Measurements from ENCODE around the gene FAAP20.

Gene FAAP20

DNA sequence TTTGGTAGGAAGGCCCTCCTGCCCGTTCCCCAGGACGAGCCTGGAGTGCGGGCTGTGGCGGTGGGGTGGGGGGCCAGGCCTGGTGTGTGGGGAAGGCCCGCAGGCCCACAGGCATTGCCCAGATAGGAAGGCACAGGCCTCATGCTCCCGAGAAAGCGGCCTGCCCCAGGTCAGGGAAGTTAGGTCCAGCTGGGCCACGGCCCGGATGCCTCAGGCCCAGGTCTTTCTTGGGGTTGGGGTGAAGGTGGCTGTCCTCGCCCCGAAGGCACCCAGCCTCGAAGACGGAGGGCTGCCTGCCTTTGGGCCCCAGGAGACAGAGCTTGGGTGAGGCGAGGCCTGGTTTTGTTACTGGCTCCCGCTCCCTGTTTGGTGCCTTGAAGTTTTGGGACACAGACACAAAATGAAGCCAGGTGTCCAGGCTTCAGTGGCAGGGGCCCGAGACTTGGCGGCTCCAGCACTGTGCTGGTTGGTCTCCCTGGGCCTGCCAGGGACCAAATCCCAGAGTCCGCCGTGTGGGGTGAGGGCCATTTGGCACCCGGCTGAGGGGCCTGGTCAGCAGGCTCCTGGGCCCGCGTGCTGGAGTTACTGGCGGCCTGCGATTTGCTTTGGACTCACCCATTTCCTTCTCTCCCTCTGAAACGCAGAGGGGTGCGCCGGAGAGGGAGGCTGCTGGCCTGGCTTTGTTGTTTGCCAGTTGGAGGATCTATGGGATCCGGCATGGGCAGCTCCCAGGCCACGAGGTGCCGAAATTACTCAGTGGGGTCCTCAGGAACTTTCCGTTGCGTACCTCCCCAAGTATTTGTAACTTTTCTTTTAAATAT is 35.5 kb upstream of the FAAP20 start:
- no peak for DNase-seq

DNA sequence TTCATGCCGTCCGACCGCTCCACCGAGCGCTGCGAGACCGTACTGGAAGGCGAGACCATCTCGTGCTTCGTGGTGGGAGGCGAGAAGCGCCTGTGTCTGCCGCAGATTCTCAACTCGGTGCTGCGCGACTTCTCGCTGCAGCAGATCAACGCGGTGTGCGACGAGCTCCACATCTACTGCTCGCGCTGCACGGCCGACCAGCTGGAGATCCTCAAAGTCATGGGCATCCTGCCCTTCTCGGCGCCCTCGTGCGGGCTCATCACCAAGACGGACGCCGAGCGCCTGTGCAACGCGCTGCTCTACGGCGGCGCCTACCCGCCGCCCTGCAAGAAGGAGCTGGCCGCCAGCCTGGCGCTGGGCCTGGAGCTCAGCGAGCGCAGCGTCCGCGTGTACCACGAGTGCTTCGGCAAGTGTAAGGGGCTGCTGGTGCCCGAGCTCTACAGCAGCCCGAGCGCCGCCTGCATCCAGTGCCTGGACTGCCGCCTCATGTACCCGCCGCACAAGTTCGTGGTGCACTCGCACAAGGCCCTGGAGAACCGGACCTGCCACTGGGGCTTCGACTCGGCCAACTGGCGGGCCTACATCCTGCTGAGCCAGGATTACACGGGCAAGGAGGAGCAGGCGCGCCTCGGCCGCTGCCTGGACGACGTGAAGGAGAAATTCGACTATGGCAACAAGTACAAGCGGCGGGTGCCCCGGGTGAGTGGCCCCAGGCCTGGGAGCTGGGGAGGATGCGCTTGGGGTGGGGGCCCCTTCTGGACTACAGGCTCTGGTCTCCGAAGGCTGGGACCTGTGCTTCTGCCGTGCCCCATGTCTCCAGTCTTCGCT is 34.7 kb upstream of the FAAP20 start:
- peak; percentile 46 for DNase-seq

DNA sequence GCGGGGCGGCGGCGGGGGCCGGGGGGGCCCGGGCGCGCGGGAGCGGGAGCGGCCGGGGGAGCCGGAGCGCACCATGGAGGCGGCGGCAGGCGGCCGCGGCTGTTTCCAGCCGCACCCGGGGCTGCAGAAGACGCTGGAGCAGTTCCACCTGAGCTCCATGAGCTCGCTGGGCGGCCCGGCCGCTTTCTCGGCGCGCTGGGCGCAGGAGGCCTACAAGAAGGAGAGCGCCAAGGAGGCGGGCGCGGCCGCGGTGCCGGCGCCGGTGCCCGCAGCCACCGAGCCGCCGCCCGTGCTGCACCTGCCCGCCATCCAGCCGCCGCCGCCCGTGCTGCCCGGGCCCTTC is 34.1 kb upstream of the FAAP20 start:
- DNase-seq: no peak

DNA sequence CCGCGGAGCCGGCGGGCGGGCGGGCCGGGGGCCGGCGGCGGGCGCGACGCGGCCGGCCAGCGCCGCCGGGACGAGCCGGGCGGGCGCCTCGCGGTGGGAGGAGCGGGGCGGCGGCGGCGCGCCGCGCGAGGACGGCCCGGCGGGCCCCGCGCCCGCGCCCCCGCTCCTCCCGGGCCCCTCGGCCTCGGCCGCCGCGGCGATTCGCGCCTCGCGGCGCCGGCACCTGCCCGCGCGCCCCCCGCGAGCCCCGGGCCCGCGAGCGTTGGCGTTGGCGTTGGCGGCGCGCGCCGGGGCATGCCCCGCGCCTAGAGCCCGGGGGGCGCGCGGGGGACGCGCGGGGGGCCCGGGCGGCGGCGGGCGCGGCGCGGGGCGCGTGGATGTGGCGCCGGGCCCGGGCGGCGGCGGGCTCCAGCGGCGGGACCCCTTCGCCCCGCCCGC is 33.6 kb upstream of the FAAP20 start, which contains the start of gene SKI:
Gene SKI (plus strand): TSS at position 163 of the 438 bp plus-strand sequence. CDS start 448 bp downstream, outside the sequence.
- DNase-seq: no peak

DNA sequence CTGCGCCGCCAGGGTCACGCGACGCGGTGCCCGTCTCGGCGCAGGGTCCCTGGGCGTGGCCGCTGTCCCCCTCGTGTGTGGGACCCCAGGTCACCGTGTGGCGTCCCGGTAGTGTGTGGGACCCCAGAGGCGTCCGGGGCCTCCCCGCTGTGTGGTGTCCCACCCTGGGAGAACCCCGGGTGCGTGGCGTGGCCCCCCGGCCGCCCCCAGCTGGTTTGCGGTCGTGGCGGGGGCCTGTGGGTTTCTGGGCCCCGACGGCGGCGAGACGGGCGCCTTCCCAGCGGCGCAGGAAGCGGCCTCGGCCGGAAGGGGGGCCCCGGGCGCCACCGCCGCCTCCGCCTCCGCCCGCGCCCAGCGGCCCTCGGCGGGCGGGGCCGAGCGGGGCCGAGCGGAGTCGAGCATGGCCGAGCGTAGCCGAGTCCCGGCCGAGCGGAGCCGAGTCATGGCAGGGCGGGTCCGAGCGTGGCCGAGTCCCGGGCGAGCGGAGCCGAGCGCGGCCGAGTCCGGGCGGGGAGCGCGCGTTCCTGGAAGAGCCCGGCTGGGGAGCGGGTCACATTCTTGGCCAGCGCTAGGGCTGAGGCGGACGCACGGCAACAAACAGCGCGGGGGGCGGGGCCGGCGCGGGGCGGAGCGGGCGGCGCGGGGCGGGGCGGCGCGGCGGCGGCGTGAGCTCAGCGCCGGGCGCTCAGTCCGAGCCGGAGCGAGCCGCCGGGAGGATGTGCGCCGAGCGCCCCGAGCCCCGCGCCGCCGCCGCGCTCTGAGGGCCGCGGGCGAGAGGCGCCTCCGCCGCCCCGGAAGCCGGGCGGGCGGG is 33.0 kb upstream of the FAAP20 start:
- peak; percentile 97 for DNase-seq

DNA sequence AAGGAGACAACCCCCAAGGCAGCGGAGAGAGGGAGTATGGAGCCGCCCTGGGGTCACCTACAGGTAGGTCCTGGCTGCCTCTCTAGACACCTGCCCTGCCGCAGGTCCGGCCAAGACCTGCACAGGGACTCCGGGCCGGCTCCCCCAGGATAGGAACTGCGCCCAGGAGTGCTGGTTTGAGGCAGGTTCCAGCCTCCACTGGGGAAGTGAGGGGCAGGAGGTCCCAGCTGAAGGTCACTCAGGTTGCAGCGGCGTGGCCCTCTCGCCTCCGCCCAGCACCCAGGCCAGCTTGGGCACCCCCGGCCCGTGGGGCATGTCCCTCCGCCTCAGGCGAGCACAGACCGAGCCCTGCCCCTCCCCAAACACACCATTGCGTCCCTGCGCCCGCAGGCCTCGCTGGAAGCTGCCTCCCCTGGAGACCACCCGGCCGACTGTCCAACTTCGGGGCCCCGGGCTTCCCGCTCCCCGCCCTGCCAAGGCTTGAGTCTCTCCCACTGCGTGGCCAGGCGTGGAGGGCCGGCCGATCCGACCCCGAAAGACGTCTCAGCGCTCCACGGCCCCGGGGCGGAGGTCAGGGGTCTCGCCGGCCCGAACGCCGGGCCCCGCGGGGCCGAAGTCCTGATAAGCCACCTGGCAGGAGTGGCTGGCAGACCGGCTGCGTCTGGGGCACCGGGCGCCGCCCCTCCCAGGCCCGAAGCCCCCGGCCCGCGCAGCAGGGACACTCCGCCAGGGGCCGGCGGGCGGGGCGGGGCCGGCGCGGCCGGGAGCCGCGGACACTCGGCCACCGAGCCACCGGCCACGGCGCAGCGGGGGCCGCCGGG is 32.2 kb upstream of the FAAP20 start:
- DNase-seq: no peak

DNA sequence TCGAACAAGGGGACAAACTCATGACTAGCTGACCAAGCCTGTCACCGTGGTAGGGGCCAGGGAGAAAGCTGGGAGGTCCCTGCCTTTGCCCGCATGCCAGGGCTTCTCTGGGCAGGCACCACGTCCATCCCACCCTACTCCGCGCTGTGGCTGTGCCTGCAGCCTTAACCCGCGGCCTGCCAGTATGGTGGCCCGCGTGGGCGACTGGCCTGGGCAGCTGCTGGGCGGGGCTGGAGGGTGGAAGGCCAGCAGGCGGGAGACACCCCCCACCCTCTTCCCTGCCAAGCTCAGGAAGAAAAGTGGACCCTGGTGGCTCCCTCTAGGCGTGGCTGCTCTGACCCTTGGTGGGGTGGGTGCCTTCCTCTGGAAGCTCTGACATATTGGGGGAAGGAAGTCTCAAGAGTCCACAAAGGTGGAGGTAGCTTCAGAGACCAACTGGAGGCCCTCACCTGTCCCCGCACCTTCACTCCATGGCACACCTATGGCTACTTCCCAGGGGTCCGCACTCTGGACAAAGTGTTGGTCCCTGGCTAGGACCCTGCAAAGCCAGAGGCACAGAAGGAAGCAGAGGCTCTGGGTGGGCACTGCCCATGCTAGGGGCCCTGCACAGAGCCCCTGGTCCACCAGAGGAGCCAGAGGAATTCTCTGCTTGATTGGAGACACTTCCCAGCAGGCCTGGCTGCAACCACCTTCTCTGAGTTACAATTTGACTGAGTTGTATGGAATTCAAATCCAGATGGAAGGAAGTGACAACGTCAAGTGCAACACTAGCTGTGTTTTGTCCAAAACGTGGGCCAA is 30.3 kb upstream of the FAAP20 start:
- DNase-seq: no peak

DNA sequence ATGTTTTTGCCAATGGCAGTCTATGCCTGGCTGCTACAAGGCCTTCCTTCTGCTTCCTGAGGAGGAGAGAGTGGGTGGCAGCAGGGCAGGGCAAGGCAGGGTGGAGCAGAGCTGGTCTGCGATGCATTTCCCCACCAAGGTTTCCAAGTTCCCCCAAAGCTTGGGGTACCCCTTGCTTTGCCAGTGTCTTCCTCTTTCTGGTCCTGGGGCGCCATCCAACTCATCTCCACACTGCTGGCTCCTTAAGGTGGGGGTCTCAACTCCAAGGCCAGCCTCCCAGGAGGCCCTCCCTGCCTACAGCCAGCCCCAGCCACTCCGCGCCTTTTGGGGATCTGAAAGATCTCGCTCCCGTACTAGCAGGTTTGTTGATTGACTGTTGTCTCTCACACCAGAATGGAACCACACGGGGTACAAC is 29.6 kb upstream of the FAAP20 start:
- DNase-seq: no peak

DNA sequence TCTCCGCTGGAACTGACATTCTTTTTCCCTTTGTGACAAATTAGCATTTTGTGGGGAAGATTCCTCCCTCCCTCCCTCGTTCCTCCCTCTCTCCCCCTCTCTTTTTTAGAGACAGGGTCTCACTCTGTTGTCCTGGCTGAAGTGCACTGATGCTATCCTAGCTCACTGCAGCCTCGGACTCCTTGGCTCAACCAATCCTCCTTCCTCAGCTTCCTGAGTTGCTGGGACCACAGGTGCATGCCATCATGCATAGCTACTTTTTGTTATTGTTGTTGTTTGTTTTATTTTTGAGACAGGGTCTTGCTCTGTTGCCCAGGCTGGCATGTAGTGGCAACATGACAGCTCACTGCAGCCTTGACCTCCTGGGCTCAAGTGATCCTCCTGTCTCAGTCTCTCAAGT is 26.7 kb upstream of the FAAP20 start:
- no peak for DNase-seq

DNA sequence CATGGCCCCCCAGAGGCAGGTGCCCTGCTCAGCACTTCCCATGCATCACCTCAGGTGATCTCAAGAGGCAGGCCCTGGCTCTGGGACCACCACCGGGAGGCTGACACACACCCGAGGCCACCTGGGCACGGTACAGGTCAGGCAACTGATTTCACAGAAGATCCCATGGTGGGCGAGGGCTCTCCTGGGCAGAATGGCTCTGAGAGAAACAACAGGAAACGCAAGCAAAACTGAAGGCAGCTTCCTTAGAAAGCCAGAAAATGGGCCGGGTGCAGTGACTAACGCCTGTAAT is 22.1 kb upstream of the FAAP20 start:
- no peak for DNase-seq

DNA sequence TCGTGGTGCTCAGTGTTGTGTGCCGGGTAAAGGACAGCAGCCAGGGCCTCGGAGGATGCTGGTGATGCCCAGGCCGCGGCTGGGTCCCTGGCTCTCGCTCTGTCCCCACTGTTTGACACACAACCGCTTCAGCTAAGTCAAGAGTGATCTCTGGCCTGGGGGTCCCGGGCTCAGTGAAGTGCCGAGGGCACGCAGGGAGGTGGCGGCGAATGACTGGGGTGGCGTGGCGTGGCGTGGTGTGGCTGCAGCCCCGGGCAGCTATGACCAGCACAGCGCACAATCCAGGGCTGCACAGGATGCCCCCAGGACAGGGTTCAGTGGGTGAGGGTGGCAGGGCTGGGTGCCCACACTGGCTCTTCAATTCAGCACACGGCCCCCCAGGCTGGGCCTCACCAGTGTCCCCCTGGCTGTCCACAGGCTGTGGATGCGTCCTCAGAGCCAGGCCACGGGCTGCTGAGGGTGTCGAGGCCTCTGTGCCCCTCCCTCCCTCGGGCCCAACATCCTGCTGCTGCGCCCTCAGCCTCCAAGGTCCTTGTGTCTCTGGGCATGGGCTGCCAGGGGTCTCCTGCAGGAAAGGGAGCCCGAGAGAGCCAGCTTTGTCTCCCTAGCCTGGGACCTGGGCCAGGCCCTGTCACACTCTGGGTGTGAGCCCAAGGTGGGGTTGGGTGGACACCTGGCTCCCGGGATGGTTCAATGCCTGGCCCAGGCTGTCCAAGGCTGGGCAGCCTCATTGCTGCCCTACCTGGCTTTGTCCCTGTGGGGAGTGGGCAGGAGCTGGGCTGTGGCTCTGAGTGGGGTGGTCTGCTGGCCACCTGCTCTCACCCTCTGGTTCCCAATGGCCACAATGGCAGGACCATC is 21.6 kb upstream of the FAAP20 start:
- no peak for DNase-seq

DNA sequence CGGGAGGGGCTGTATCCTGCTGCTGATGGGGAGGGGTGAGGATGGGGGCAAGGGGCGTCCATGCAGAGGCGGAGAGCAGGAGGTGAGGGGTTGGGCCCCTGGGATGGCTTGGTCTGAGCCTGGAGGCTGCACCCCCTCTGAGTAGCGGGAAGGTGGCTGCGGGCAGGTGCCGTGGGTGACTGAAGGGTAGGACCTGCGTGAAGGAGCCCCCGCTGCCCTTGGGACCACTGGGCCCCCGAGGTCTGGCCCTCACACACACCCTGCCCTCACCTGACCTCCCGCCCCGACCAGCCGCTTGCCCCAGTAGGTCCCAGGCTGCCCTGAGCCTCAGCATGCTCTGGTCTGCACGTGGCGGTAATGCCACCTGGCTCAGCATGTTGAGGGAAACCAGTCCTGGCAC is 20.8 kb upstream of the FAAP20 start:
- no peak for DNase-seq

DNA sequence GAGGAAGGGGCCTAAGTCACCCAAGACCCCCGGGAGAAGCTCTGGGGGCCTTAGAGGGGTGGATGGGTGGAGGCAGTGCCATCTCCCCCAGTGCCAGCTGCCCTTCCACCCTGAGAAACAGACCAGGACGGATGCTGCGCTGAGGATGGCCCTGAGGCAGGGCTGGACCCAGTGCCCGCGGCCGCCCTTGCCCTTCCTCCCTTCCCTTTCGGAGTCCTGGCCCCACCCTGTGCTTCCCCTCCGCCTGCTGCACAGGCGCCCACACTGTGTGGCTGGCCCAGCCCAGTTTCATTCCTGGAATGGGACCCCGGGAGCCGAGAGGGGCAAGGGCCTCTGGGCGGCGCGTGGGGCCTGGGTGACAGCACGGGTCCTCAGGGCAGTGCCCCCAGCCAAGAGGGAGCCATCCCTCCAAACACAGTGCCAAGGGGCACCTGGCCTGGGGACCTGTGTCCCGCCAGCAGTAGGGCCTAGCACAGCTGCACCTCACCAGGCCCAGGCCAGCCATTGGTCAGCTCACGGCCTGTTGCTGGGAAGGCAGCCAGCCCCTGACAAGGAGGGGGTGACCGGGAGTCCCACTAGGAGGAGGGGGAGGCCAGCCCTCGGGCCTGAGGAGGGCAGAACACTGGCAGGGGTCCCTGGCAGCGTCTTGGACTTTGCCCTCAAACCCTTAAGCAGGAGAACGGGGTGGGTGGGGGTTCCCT is 20.1 kb upstream of the FAAP20 start:
- no peak for DNase-seq

DNA sequence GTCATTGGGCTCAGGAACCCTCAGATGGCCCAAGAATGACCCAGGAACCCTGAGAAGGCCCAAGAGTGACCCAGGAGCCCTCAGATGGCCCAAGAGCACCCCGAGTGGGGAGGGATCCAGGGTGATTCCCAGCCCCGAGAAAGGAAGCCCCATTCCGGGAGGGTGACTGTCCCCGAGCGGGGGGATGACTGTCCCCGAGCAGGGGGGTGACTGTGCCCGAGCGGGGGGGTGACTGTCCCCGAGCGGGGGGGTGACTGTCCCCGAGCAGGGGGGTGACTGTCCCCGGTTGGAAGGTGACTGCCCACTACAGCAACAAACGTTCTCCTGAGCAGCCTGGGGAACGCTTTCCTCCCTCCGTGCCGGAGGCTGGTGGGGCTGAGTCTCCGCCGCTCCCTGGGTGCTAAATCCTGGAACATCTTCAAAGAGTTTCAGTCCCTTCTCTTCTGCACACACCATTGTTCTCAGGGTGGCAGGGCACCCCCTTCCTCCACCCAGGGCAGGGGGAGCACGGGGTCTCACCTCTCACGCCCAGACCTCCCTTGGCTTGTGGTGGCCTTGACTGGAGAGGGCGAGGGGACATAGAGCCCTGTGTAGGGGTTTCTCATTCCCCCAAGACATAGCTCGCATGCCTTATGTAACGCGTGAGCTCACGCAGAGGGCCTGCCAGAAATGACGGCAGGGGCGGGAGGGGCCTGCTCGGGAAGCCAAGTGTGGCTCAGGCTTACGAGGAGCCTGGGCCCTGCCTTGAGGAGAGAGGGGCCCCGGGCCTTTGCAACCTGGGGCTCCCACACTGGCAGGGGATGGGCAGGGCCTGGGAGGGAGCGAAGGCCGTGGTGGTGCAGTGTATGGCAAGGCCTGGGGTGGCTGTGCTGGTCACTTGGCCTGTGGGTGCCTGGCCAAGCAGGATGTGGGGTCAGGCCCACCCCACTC is 19.3 kb upstream of the FAAP20 start:
- DNase-seq: peak; percentile 89

DNA sequence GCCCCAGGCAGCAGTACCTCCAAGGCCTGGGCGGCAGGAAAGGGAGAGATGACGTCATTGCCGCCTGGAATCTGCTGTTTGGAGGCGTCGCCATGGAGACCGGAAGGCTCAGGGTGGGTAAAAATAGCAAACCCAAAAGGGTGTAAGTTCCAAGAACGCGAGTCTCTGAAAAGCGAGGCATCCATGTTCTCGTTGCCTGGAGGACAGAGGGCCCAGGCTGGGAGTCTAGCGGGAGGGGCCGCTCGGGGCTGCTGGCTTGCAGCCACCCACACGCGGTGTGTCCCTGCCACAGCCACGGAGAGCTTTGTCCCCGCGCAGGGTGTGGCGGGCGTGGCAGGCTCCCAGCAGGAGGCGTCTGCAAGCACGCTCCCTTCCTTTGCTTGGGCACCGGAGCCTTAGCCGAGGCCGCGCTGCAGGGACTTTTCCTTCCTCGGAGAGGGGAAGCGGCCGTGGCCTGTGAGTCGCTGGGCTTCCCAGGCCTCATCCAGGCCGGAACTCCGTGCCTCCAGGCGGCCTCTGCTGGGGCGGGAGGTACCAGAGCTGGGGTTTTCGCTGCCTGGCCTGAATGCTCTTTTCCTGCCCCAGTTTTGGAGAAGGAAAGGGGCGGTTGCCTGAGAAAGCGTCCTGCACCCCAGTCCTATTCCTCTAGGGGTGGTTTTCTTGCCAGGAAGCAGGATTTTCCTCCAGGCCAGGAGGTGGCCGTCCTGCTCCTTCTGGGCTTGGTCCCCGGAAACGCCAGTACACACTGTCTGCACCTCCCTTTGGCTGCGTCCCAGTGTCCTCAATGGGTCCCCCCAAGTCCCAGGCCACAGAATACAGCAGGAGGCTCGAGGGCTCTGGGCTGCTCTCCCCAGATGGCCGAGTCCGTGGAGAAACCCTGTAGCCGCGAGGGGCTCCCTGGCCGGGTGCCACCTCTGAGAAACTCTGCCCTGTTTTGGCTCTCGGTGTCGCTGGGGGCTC is 18.2 kb upstream of the FAAP20 start:
- peak; percentile 98 for DNase-seq

DNA sequence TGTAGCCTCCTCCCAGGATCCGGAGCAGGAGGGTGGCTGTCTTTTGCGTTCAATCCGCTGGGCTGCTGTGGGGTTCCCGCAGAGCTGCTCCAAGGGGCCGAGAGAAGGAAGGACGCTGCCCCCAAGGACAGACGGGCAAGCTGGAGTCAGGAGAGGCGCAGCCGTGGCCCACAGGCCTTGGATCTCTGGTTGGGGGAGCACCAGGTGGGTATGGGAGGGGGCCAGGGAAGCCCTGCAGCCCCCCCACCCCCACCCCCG is 17.6 kb upstream of the FAAP20 start:
- no peak for DNase-seq

DNA sequence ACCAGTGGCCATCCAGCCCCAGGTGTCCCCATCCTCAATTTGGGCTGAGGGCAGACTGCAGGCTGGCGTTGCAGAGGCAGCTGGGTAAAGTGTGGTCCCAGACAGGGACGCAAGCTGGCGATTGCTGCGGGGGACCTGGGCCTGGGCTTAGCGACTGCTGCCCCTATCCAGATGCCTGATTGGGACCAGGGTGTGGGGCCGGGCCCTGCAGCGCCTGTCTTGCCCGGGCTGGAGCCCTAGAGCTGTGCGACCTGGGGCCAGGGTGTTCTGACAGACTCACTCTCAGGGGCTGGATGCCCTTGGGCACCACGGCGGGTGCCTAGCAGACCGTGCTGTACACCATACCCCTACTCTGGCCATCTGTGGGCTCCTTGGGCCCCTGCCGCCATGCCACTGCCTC is 16.2 kb upstream of the FAAP20 start:
- DNase-seq: no peak

DNA sequence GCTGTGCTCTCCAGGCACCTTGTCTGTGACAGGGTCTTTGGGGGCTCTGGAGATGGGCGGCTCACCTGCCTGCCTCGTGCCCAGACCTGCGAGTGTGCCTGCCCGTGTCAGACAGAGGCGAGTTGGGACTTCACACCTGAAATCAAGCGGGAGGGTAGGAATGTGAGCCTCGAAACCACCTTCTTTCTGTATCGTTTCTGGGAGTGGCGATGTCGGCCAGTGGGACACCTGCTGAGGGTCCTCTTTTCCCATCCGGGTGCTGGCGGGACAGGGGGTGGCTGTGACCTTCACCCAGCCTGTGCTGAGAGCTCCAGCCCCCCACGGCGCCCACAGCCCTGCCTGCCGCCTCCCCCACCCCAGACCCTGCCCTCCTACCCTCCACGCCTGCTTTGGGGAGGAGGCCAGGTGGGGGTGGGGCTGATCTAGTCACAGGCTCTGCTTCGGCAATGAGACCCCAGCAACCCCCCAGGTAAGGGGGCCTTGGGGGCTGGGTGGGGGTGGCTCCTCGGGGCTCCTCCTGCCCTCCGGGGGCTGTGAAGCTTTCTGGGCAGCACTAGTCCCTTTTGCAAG is 15.6 kb upstream of the FAAP20 start:
- DNase-seq: no peak

All from fibroblast of skin of right quadriceps (primary cell).